GM18867 (cell line): ENCODE measurements around the gene TMEM14B.
"Not testable (repeated sequence)": the region's sequence is repeated elsewhere in the genome, so short reads cannot be mapped to it uniquely, and the experiment has no call there.

Experiments used
- ATAC-seq: cut with Tn5 transposase; IDR thresholded peaks from one replicate; pipeline ENCODE4 v1.9.1; 2021; ENCODE audit warnings: mild to moderate bottlenecking, moderate library complexity; ENCODE audit not compliant: unreplicated experiment

Gene TMEM14B

DNA sequence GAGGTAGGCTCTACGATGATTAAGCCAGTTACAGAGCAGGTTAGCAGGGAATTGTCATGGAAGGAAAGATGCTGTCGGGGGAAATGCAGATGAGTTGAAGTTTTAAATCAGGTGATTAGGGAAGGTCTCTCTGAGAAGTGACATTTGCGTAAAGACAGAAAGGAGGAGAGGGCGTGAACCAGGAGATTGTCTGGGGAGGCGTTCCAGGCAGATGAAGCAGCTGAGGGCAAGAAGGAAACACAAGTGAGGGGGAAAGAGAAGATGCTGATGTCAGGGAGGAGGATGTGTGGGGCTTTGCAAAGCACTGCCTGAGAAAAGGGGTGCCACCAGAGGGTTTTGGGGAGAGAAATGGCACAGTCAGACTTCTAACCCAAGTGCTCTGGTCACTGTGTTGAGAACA lies 2.5 kb upstream of the TMEM14B start:
- ATAC-seq = no peak

- ATAC-seq = no peak
These were observed 722 bp upstream of the TMEM14B start for GRCh38 chr6:10746915-10747250.

DNA sequence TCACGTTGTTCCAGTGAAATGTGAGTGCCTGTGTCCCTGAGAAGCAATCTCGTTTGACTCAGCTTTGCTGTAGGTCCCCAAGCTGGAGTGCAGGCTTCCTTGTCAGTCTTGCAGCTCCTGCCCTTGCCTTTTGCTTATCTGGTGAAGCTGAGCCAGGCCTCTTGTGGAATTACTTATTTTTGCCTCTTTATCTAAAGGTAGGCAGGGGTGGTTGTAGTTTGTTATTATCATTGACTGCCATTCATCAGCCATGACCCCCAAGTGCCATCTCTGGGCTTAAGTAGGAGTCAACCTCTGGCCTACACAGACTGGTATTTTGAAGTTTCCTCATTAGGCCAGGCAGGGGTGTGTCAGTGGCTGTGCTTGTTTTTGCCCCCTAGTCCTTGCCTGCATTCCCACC lies 2.1 kb downstream of the TMEM14B start:
- ATAC-seq = no peak

- ATAC-seq = not testable (repeated sequence)
These were observed 3.0 kb downstream of the TMEM14B start for GRCh38 chr6:10750568-10750967.

DNA sequence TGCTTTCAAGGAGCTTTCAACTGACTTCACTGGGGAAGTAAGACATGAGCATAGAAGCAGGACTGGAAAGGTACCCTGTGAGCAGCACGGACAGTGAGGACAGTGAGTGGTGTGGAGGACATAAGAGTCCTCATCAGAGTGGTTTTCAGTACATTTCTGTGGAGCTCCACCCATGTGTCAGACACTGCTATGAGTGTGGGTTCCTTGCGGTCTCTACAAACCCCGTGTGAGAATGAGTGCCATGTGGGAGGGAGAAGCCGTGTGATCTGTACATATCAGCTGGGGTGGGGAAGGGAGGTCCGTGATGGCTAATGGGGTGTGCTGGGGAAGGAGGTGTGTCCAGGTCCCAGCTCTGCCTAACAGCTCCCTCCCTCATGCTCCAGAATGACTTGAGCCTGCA lies 4.2 kb downstream of the TMEM14B start:
- ATAC-seq = not testable (repeated sequence)

DNA sequence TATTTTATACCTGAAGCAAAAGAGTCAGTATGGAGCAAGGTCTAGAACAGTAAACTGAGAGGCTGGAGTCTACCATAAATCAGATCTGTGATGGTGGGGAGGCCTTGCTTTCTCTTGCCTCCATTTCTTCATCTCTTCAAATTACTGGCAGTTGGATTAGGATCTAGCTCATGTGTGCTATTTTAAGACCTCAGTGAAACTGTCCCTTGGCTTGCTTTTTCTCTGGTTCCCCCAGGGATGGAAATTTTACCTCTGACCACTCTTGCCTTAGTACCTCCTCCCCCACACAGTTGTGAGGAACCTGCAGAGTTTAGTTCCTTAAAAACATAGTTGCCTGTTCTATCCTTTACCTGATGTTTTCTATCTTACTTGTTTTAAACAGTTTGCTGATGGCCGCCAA lies 8.5 kb downstream of the TMEM14B start:
- no peak for ATAC-seq

GRCh38 chr6:10759312-10759839 lies 11.8 kb downstream of the TMEM14B start:
- ATAC-seq = peak; percentile 68

- ATAC-seq = no peak
These were observed 12.3 kb downstream of the TMEM14B start for GRCh38 chr6:10759884-10760329.

- no peak for ATAC-seq
These were observed 15.4 kb downstream of the TMEM14B start for GRCh38 chr6:10763006-10763405.

GRCh38 chr6:10769419-10769818 lies 21.8 kb downstream of the TMEM14B start:
- ATAC-seq = no peak

GRCh38 chr6:10771371-10771894 lies 23.8 kb downstream of the TMEM14B start:
- no peak for ATAC-seq

DNA sequence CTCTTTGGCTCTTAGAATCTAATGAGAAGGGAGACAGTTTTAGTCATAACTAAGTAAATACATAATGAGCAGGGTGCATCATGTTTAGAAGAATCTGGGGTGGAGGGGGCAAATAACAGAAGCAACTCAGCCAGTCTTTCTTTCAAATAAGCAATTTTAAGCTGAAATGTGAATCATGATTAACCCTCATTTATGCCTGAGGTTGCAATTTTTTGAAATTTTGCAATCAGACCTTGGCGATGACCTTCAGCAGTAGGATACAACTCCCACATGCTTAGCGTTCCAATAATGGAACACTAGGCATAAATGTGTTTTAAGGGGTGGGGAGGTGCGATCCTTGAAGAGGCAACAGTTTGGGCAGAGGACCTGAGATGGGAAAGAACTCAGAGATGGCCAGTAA lies 30.6 kb downstream of the TMEM14B start:
- ATAC-seq = no peak

DNA sequence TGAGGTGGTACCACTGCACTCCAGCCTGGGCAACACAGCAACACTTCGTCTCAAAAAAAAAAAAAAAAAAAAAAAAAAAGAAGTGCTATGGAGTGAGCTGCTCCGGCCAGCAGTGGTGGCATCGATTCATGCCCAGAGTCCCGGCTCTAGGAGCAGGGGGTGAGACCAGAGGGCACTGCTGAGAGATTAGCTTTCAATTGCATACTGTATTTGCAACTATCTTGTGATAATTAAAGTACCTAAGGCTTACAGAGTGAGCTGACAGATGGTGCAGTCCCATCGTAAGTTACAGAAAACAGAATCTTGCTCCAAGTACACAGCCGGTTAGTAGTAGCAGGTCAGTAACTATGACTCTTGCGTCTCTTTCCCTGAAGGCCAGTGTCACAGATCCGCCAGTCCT lies 31.5 kb downstream of the TMEM14B start:
- no peak for ATAC-seq

DNA sequence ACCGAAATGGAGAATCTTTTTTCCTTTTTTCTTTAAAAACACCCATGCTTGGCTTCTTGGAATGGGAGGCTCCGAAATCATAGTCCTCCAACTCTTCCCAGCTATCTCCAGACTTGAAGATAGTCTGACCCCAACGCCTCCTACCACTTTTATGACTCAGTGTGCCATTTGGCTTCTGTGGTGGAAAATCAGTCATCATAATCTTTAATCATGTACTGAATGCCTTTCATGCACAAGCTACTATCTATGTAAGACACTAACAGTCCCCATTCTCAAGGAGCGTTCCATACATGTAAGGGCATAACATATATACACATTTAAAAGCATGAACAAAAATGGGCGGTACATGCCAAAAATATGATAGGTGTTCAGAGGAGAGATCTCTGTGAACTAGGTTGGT lies 44.1 kb downstream of the TMEM14B start:
- ATAC-seq = no peak

GRCh38 chr6:10792101-10792500 lies 44.5 kb downstream of the TMEM14B start:
- no peak for ATAC-seq

DNA sequence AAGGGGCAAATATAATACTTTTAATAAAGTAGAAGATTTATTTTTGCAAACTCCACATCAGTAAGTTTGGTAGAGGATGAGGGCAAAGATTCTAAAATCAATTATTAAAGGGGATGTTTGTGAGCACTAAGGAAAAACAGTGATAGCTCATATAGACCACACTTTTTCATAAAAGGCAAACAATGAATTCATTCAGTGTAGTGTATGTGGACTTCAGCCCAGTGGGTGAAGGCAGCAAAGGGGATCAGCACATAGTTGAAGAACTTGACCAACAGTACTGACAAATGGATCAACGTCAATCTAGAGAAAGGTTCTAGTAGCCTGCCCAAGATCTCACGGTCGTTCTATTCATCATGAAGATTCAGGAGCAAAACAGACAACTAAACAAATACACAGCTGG lies 45.4 kb downstream of the TMEM14B start:
- ATAC-seq = no peak

GRCh38 chr6:10793695-10794094 lies 46.1 kb downstream of the TMEM14B start:
- no peak for ATAC-seq

DNA sequence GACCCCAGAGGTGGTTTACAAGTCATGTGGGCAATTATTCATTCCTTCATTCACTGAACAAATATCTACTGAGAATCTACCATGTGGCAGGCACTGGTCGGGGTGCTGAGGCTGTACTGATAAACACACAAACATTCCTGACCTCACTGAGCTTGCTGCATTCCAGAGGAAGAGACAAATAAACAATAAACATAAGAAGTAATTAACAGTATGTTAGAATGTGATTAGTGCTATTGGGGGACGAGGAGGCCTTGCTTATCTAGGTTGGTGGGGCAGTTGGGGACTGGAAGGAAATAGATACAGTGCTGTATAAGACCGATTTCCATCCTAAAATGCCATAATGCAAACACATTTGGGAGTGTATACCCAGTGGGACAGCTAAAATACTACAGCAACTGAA lies 46.6 kb downstream of the TMEM14B start:
- ATAC-seq = no peak

DNA sequence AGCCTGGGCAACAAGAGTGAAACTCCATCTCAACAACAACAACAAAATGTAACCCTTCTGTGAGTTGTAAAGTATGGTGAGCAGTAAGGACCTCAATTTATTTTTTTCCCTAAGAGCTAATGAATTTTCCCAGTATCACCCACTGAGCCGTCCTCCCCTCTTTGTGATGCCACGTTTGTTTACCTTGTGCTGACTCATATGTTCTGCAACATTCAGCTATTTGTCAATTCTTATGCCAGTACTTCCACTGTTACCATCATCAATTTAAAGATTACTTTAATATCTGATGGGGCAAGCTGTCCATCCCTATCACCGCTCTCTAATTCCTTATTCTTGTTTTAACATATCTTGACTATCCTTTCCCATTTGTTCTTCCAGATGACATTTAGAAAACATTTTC lies 53.2 kb downstream of the TMEM14B start:
- no peak for ATAC-seq

DNA sequence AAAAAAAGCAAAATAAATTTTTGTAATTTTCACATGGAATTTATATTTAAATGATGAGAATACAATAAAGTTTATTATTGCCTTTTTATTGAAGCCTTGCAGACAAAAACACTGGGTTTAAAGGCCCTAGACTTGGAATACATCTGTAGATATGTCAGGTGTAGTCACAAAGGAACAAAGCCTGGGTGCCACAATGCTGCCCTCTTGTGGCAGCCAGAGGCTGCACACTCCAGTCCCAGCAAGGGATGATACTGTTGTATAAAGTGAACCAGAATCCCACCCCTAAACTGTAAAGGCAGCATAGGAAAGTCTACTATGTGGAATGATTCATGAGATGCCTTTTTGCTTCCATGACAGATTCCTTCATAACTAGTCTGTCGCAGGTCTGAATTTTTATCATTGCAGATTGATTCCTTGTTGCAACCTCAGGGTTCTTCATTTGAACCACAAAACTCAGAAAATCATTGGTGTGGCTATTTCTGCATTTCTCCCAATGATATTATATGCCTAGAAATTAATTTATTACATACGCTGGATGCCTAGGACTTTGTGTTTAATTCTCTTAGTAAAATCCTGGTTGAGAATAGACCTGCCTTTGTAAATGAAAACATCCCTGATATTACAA lies 53.7 kb downstream of the TMEM14B start:
- ATAC-seq = peak; percentile 93
